Cardiac ventricle fibroblast (primary cell): ENCODE results near the gene PRSS48. TPM values are rescaled to one million over a fixed set of nuclear protein-coding genes. Genes with fewer than 3 reads are reported as not detected.

Experiments
- total RNA-seq: library from RNA; depleted of rRNA; stranded (reverse); fragments of >200 nt; gene quantifications from 2 replicates; pipeline ENCODE4 v1.2.3, GENCODE V29; 2015

Gene PRSS48, protein sequence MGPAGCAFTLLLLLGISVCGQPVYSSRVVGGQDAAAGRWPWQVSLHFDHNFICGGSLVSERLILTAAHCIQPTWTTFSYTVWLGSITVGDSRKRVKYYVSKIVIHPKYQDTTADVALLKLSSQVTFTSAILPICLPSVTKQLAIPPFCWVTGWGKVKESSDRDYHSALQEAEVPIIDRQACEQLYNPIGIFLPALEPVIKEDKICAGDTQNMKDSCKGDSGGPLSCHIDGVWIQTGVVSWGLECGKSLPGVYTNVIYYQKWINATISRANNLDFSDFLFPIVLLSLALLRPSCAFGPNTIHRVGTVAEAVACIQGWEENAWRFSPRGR
- total RNA-seq = 0.20 TPM in 1 of 2 replicates, not detected in the other

DNA sequence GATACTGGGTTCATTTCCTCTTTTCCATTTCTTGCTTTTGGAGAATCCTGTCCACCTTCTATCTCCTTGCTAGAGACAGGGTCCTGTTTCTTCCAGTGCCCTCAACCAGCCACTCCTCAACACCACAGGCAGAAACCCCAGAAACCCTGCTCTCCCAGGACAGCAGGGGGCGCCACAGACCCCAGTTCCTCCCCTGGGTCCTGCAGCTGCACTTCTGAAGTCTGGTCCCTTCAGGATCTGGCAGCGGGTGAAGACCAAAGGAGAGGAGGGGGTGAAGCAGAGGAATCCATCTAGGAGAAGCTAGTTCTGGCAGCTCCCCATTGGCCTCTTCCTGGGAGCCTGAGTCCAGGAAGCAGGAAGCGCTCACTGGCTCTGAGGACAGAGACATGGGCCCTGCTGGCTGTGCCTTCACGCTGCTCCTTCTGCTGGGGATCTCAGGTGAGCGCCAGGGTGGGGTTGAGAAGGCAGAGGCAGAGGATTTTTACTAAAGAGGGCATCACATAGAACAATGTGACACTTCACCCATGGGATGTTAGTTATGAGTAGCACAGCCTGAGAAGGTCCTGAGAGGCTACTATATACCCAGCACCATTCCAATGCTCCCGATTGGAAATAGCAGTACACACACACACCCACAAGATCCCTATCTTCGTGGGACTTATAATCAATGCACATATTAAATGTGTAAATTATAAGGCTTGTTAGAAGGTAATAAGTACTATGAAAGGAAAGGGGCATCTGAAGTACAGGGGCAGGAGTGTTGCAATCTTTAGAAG, at the start of gene PRSS48:
Gene PRSS48, plus strand, starts transcription at position 375 of the 776 bp plus-strand sequence. Its CDS starts 12 bp downstream, at position 387.

DNA sequence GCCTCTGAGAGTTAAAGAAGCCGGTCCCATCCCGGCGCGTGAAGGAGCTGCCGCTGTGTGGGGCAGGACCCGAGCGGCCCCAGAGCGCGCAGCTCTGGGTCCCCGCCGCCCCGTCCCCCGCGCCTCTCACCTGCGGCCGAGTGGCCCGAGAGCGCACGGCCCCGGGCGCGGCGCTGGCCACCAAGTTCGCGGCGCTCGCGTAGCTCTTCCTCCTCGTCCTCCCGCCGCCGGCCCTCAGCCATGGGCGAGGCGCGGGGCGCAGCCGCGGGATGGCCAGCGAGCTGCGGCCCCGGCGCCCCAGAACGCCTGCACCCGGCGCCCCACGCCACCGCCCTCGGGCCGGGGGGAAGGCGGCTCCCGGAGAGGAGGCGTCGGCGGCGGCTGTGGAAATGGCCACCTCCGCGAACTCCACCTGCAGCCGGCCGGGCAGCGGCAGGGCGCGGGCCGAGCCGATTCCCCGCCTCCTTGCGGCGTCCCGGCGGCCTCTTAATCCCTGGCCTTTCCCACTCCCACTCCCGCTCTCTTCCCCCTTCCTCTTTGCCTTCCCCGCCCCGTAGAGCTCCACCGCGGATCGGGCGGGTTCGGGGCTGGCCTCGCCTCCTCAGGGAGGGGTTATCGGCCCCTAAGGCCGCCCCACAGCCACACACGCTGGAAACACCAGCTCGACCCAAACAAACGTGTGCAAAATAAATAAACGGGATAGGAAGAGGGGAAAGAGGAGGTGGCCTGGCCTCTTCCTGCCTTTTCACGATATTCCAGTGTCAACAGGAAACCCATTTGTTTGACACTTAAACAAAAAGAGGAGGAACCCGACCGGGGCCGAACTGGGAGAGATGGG, 48.4 kb downstream of the PRSS48 start, which contains the start of gene SH3D19:
Gene SH3D19, minus strand, starts transcription at position 495 of the 838 bp plus-strand sequence. Its CDS starts 253 bp downstream, at position 242.

Other genes starting within 250 kb of the PRSS48 start
- gene RPS3A, start 177.5 kb upstream of the PRSS48 start, total RNA-seq = 2,763 and 3,022 TPM in 2 replicates
- gene SH3D19, start 48.4 kb downstream of the PRSS48 start, total RNA-seq = 265 and 312 TPM in 2 replicates
- gene FHIP1A, start 132.0 kb downstream of the PRSS48 start, total RNA-seq = 0.10 TPM in 1 of 2 replicates, not detected in the other